ENCODE data around the gene TXNDC5. TPM values are rescaled to one million over a fixed set of nuclear protein-coding genes. Genes with fewer than 3 reads are reported as not detected.

TXNDC5 gene
- total RNA-seq, 1 donor from 2014 or later, result 88.1 TPM

GRCh38 chr6:7954477-7955200 lies 44.1 kb upstream of the TXNDC5 start:
- intact Hi-C loops (cut with DNase I), result no loop called here
- Histone ChIP-seq H3K4me3 (no peak overlapping the region), H3K9me3 (no peaks in the 10 kb centered on the region), H3K4me1 (no peaks in the 10 kb centered on the region), H3K27me3 (no peaks in the 10 kb centered on the region), H3K36me3 (no peaks in the 10 kb centered on the region), H3K27ac (no peak overlapping the region)
- DNase-seq (ENCODE audit: extremely low spot score in 2 of 2), result no peak
- TF ChIP-seq POLR2A (IDR thresholded peaks at IDR 0.05) (no peak), POLR2AphosphoS5 (IDR thresholded peaks at IDR 0.05; ENCODE audit: insufficient read depth in 1 of 2, low read depth in 1 of 2) (no peak)
- TF ChIP-seq, protein P1, sequence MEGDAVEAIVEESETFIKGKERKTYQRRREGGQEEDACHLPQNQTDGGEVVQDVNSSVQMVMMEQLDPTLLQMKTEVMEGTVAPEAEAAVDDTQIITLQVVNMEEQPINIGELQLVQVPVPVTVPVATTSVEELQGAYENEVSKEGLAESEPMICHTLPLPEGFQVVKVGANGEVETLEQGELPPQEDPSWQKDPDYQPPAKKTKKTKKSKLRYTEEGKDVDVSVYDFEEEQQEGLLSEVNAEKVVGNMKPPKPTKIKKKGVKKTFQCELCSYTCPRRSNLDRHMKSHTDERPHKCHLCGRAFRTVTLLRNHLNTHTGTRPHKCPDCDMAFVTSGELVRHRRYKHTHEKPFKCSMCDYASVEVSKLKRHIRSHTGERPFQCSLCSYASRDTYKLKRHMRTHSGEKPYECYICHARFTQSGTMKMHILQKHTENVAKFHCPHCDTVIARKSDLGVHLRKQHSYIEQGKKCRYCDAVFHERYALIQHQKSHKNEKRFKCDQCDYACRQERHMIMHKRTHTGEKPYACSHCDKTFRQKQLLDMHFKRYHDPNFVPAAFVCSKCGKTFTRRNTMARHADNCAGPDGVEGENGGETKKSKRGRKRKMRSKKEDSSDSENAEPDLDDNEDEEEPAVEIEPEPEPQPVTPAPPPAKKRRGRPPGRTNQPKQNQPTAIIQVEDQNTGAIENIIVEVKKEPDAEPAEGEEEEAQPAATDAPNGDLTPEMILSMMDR (IDR thresholded peaks at IDR 0.05), result no peak

DNA sequence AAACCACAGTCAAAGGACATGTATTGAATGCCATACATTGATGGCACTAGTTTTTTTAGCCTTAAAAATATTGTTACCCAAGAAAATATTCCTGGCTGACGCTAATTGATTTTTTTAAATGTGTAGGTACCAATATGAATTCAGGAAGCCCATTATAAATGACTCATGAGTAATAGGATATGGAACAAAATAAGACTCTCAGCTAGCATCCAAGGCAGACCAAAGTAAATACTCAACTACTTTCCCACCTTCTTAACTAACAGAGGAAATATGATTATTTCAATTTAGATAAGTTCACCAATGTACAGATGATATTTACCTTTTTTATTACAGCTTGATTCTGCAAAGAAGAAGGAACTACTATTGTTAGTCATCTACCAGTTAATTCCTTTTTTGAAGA lies 43.2 kb upstream of the TXNDC5 start:
- DNase-seq (ENCODE audit: extremely low spot score in 2 of 2), result no peak
- Histone ChIP-seq H3K9me3 (no peaks in the 10 kb centered on the region), H3K36me3 (no peaks in the 10 kb centered on the region), H3K4me1 (no peaks in the 10 kb centered on the region), H3K27me3 (no peaks in the 10 kb centered on the region), H3K27ac (no peak overlapping the region), H3K4me3 (no peak overlapping the region)
- TF ChIP-seq POLR2A (IDR thresholded peaks at IDR 0.05), result no peak
- no peak for TF ChIP-seq POLR2AphosphoS5 (IDR thresholded peaks at IDR 0.05; ENCODE audit: insufficient read depth in 1 of 2, low read depth in 1 of 2)
- TF ChIP-seq, protein P1 (IDR thresholded peaks at IDR 0.05), result no peak
- intact Hi-C loops (cut with DNase I), result no loop called here

DNA sequence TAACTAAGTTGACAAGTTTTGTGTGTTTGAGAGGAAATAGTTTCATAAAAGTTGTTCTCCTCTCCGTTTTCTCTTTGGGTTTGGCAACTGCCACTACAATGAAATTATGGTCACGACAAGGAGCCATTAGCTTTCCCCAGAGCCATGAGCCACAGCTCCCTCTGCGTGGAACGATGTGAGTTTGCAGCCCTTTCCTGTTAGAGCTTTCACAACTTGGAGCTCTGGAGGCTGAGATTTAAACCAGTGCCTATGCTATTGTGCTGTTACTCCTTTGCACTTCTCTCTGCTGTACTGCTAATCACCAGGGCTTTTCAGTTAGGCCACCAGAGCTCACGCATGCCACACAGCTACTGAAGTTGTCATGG lies 29.3 kb upstream of the TXNDC5 start:
- no peaks in the 10 kb centered on the region for H3K9me3 ChIP-seq
- H3K4me1 ChIP-seq, result no peaks in the 10 kb centered on the region
- no peak overlapping the region for H3K27ac ChIP-seq
- H3K27me3 ChIP-seq, result no peaks in the 10 kb centered on the region
- no peak overlapping the region for H3K4me3 ChIP-seq
- TF ChIP-seq POLR2A (IDR thresholded peaks at IDR 0.05) (no peak), POLR2AphosphoS5 (IDR thresholded peaks at IDR 0.05; ENCODE audit: insufficient read depth in 1 of 2, low read depth in 1 of 2) (no peak)
- intact Hi-C loops (cut with DNase I), result no loop called here
- no peaks in the 10 kb centered on the region for H3K36me3 ChIP-seq
- DNase-seq (ENCODE audit: extremely low spot score in 2 of 2), result no peak

- Histone ChIP-seq H3K27ac (no peak overlapping the region), H3K4me1 (no peaks in the 10 kb centered on the region), H3K36me3 (no peaks in the 10 kb centered on the region), H3K9me3 (no peaks in the 10 kb centered on the region), H3K4me3 (no peak overlapping the region), H3K27me3 (no peaks in the 10 kb centered on the region)
- no peak for DNase-seq (ENCODE audit: extremely low spot score in 2 of 2)
- intact Hi-C loops (cut with DNase I), result no loop called here
- TF ChIP-seq POLR2AphosphoS5 (IDR thresholded peaks at IDR 0.05; ENCODE audit: insufficient read depth in 1 of 2, low read depth in 1 of 2) (no peak), POLR2A (IDR thresholded peaks at IDR 0.05) (no peak)
- TF ChIP-seq, protein P1 (IDR thresholded peaks at IDR 0.05), result no peak
Observed at GRCh38 chr6:7939184-7939863, 28.7 kb upstream of the TXNDC5 start.

- Histone ChIP-seq H3K4me1 (no peaks in the 10 kb centered on the region), H3K9me3 (no peaks in the 10 kb centered on the region), H3K27me3 (no peaks in the 10 kb centered on the region), H3K4me3 (no peak overlapping the region), H3K36me3 (no peaks in the 10 kb centered on the region), H3K27ac (no peak overlapping the region)
- TF ChIP-seq POLR2A (IDR thresholded peaks at IDR 0.05) (no peak), POLR2AphosphoS5 (IDR thresholded peaks at IDR 0.05; ENCODE audit: insufficient read depth in 1 of 2, low read depth in 1 of 2) (no peak)
- TF ChIP-seq, protein P1 (IDR thresholded peaks at IDR 0.05), result no peak
- intact Hi-C loops (cut with DNase I), result no loop called here
- DNase-seq (ENCODE audit: extremely low spot score in 2 of 2), result no peak
Observed at GRCh38 chr6:7938562-7939183, 28.1 kb upstream of the TXNDC5 start.
